Measurements from ENCODE around the gene FBXO9.

Gene FBXO9

GRCh38 chr6:53095716-53096115 lies 30.5 kb downstream of the FBXO9 start:
- no peak for DNase-seq

GRCh38 chr6:53100561-53100960 lies 35.4 kb downstream of the FBXO9 start:
- DNase-seq = no peak

GRCh38 chr6:53101006-53101405 lies 35.8 kb downstream of the FBXO9 start:
- DNase-seq = no peak

GRCh38 chr6:53103993-53104675 lies 38.9 kb downstream of the FBXO9 start:
- no peak for DNase-seq

- no peak for DNase-seq
Measured at GRCh38 chr6:53104916-53105315, 39.7 kb downstream of the FBXO9 start.

GRCh38 chr6:53107091-53107490 lies 41.9 kb downstream of the FBXO9 start:
- no peak for DNase-seq

GRCh38 chr6:53109612-53110011 lies 44.4 kb downstream of the FBXO9 start:
- no peak for DNase-seq

- no peak for DNase-seq
Measured at GRCh38 chr6:53111865-53112264, 46.7 kb downstream of the FBXO9 start.

GRCh38 chr6:53112404-53112803 lies 47.2 kb downstream of the FBXO9 start:
- no peak for DNase-seq

- DNase-seq = no peak
Measured at GRCh38 chr6:53112871-53113270, 47.7 kb downstream of the FBXO9 start.

GRCh38 chr6:53113742-53114141 lies 48.5 kb downstream of the FBXO9 start:
- no peak for DNase-seq

GRCh38 chr6:53115113-53115512 lies 49.9 kb downstream of the FBXO9 start:
- no peak for DNase-seq

- no peak for DNase-seq
Measured at GRCh38 chr6:53115741-53116140, 50.5 kb downstream of the FBXO9 start.

- no peak for DNase-seq
Measured at GRCh38 chr6:53119349-53119748, 54.1 kb downstream of the FBXO9 start.

- no peak for DNase-seq
Measured at GRCh38 chr6:53119772-53120409, 54.7 kb downstream of the FBXO9 start.

GRCh38 chr6:53124131-53124800 lies 59.1 kb downstream of the FBXO9 start:
- no peak for DNase-seq

GRCh38 chr6:53125276-53125675 lies 60.1 kb downstream of the FBXO9 start:
- no peak for DNase-seq

GRCh38 chr6:53128842-53129241 lies 63.6 kb downstream of the FBXO9 start:
- no peak for DNase-seq

GRCh38 chr6:53130569-53131290 lies 65.5 kb downstream of the FBXO9 start:
- no peak for DNase-seq

GRCh38 chr6:53133961-53134360 lies 68.8 kb downstream of the FBXO9 start:
- DNase-seq = no peak

- DNase-seq = no peak
Measured at GRCh38 chr6:53134601-53135235, 69.5 kb downstream of the FBXO9 start.

GRCh38 chr6:53136000-53136609 lies 70.9 kb downstream of the FBXO9 start:
- no peak for DNase-seq
